Memory B cell (primary cell): ENCODE results near the gene LRRK1.
"Not testable (repeated sequence)": the region's sequence is repeated elsewhere in the genome, so short reads cannot be mapped to it uniquely, and the experiment has no call there.

ENCODE experiments used
- ATAC-seq: fragments of 150-1000 bp; cut with Tn5 transposase; 2 replicates; pipeline ENCODE4 v1.10.0; 2021; ENCODE audit warnings: low read depth, mild to moderate bottlenecking, moderate library complexity
- DNase-seq, 2 donors: peaks; one replicate each; pipeline ENCODE4 v3.0.0; 2022; ENCODE audit warnings: low spot score in 2 of 2
- H3K27ac Mint-ChIP-seq: one replicate; pipeline ENCODE4 v1.8.0; 2022; ENCODE audit warnings: mild to moderate bottlenecking, moderate library complexity, mixed read lengths
- H3K27me3 Mint-ChIP-seq: one replicate; pipeline ENCODE4 v1.8.0; 2022; ENCODE audit warnings: mixed read lengths
- H3K36me3 Mint-ChIP-seq: one replicate; pipeline ENCODE4 v1.8.0; 2022; ENCODE audit warnings: mild to moderate bottlenecking, mixed read lengths
- H3K4me1 Mint-ChIP-seq: one replicate; pipeline ENCODE4 v1.8.0; 2022; ENCODE audit warnings: mixed read lengths
- H3K4me3 Mint-ChIP-seq: one replicate; pipeline ENCODE4 v1.8.0; 2022; ENCODE audit warnings: mild to moderate bottlenecking, moderate library complexity, mixed read lengths
- H3K9me3 Mint-ChIP-seq: one replicate; pipeline ENCODE4 v1.8.0; 2022; ENCODE audit warnings: mixed read lengths

The LRRK1 gene

GRCh38 chr15:101086394-101087171 is 167.4 kb downstream of the LRRK1 start:
- Mint-ChIP-seq H3K9me3 (no peaks in the 10 kb centered on the region), H3K36me3 (no peaks in the 10 kb centered on the region), H3K4me1 (peaks cover 4% of the 10 kb centered on the region), H3K4me3 (no peak overlapping the region), H3K27me3 (no peaks in the 10 kb centered on the region), H3K27ac (no peak overlapping the region)
- DNase-seq (no peak), ATAC-seq (no peak)

- Mint-ChIP-seq H3K27me3 (no peaks in the 10 kb centered on the region), H3K36me3 (no peaks in the 10 kb centered on the region), H3K4me3 (no peak overlapping the region), H3K27ac (no peak overlapping the region), H3K9me3 (no peaks in the 10 kb centered on the region), H3K4me1 (peaks cover 4% of the 10 kb centered on the region)
- ATAC-seq (no peak), DNase-seq (no peak)
These were observed 168.1 kb downstream of the LRRK1 start for GRCh38 chr15:101087172-101087769.

GRCh38 chr15:101088271-101088670 is 169.1 kb downstream of the LRRK1 start:
- Mint-ChIP-seq H3K27ac (no peak overlapping the region), H3K27me3 (no peaks in the 10 kb centered on the region), H3K36me3 (no peaks in the 10 kb centered on the region), H3K9me3 (no peaks in the 10 kb centered on the region), H3K4me1 (peaks cover 4% of the 10 kb centered on the region), H3K4me3 (no peak overlapping the region)
- DNase-seq (no peak), ATAC-seq (no peak)

DNA sequence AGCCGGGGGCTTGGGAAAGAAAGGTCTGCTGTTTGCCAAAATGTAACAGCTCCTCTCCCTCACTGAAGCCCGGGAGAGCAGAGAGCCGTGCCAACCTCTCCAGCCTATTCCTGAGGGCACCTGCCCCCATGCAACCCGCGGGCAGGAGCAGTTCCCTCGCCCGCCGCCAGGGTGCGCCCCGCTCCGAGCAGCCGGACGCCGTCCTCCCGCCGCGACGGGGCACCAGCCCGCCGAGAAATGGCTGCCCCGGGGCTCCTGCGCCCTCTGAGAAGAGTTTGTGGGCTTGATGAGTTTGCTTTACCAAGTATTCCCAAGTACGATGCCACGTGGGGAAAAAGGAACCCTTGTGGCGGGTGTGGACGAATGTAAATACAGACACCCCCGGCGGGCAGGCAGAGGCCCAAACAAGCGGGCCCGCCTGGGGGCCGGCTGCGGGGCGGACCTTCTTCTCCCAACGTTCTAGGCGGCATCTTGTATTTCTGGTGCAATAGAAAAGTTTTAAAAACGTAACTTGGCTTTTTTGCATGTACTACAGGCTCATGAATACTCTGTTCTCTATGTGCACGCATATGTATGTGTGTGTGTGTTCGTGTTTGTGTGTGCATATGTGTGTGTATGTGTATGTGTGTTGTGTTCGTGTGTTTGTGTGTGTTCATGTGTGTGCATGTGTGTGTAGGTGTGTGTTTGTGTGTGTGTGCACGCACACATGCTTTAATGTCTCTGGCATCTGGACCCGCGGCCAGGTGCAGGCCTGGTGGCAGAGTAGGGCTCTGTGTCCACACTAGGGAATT is 169.8 kb downstream of the LRRK1 start:
- Mint-ChIP-seq H3K36me3 (no peaks in the 10 kb centered on the region), H3K27ac (no peak overlapping the region), H3K4me1 (peaks cover 4% of the 10 kb centered on the region), H3K27me3 (no peaks in the 10 kb centered on the region), H3K9me3 (no peaks in the 10 kb centered on the region), H3K4me3 (no peak overlapping the region)
- peak; percentile 97 for ATAC-seq
- peak; percentile 86 to 94 for DNase-seq

DNA sequence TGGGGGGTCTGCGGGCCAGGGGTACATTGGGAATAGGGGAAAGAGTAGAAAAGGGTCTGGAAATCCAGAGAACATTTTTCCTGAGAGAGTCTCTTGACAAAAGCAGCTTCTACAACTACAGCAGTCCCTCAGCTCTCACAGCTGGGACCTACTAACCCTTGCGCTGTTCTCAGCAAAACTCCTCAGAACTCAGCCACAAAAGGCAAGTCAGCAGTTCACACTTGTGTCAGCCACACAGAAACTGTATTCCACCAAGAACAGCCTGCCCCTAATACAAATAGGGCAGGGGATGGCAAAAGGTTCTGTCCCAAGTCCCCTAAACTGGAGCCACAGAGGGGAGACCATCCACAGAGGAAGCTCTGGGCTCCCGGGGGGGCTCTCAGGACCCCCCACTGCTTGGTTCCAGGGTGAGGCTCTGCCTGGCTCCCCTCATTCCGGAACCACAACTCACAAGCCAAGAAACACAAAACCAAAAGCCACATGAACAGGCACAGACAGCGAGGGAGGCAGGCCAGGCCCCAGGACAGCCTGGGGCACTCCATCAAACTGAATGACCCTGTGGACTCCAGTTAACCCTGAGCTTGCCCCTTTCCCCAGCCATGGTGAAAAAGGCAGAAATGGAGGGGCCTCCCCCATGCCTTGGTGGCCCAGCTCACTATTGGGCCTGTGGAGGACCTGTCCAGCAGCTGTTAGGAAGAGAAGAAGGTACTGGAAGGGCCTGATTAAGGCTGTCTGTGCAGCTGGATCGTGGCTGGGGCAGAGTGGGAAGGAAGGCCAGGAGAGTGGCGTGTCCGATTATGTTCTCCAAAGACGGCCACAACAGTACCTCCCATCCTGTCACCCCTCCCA is 170.6 kb downstream of the LRRK1 start:
- H3K4me3 Mint-ChIP-seq: no peak overlapping the region
- DNase-seq: no peak
- H3K27ac Mint-ChIP-seq: no peak overlapping the region
- ATAC-seq: no peak
- H3K4me1 Mint-ChIP-seq: peaks cover 4% of the 10 kb centered on the region
- H3K27me3 Mint-ChIP-seq: no peaks in the 10 kb centered on the region
- no peaks in the 10 kb centered on the region for H3K36me3 Mint-ChIP-seq
- no peaks in the 10 kb centered on the region for H3K9me3 Mint-ChIP-seq

- no peak overlapping the region for H3K4me3 Mint-ChIP-seq
- no peaks in the 10 kb centered on the region for H3K36me3 Mint-ChIP-seq
- no peaks in the 10 kb centered on the region for H3K27me3 Mint-ChIP-seq
- ATAC-seq (no peak), DNase-seq (no peak)
- H3K27ac Mint-ChIP-seq: no peak overlapping the region
- H3K9me3 Mint-ChIP-seq: no peaks in the 10 kb centered on the region
- peaks cover 4% of the 10 kb centered on the region for H3K4me1 Mint-ChIP-seq
These were observed 171.3 kb downstream of the LRRK1 start for GRCh38 chr15:101090428-101090790.

GRCh38 chr15:101091080-101092017 is 172.2 kb downstream of the LRRK1 start:
- Mint-ChIP-seq H3K9me3 (no peaks in the 10 kb centered on the region), H3K27me3 (no peaks in the 10 kb centered on the region), H3K36me3 (no peaks in the 10 kb centered on the region), H3K4me3 (no peak overlapping the region), H3K4me1 (peaks cover 4% of the 10 kb centered on the region), H3K27ac (no peak overlapping the region)
- DNase-seq (no peak), ATAC-seq (no peak)

DNA sequence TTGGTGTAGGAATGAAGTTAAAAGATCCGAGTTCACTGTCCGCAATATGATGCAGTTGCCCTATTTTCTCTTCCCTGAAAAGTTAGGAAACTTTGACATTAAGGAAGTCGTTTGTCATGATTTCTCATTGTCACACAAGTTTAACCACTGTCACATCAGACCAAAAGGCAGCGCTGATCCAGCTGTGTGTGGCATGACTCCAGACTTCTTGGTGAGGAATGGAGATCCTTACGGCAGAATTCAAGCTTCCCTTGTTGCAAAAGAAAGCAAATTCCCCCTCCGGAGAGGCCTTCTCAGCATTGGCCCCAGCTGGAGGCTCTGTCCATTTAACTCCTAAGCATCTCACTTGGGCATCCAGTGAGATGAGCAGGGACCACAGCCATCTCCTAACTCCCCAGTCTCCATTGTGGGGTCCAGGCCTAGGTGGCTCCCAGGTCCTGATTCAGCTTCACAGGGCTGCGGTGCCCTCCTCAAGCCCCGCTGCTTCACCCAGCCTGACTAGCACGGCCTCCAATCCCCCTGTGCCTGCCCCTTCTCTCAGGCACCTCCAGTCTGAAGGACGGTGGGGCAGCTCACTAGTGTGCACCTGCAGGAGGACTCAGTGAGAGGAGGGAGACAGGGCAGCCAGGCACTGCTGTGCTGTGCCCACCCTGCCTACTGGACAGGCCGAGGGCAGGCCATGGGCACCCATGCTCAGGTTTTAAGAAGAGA is 173.2 kb downstream of the LRRK1 start:
- ATAC-seq (no peak), DNase-seq (no peak)
- H3K4me3 Mint-ChIP-seq: no peak overlapping the region
- H3K9me3 Mint-ChIP-seq: no peaks in the 10 kb centered on the region
- peaks cover 2% of the 10 kb centered on the region for H3K27me3 Mint-ChIP-seq
- no peak overlapping the region for H3K27ac Mint-ChIP-seq
- no peaks in the 10 kb centered on the region for H3K36me3 Mint-ChIP-seq
- peaks cover 4% of the 10 kb centered on the region for H3K4me1 Mint-ChIP-seq

DNA sequence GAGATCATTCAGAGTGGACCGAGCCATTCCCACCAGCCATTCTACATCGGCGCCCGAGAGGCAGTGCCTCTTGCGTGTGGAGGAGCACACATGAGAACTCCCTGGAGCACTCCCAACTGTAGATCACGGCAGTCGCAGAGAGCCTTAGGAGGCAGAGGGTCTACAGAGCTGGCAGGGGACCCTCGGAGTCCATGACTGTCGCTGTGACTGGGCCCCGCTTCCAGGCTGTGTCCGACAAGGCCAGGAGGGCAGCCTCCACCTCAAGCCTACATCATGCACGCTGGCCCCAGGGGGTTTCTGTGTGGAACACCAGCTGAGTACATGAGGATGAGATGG is 173.7 kb downstream of the LRRK1 start:
- Mint-ChIP-seq H3K4me3 (no peak overlapping the region), H3K27me3 (peaks cover 2% of the 10 kb centered on the region), H3K4me1 (peaks cover 4% of the 10 kb centered on the region), H3K9me3 (no peaks in the 10 kb centered on the region), H3K36me3 (no peaks in the 10 kb centered on the region), H3K27ac (no peak overlapping the region)
- no peak for ATAC-seq
- DNase-seq: no peak

- Mint-ChIP-seq H3K4me1 (peaks cover 4% of the 10 kb centered on the region), H3K4me3 (no peak overlapping the region), H3K9me3 (no peaks in the 10 kb centered on the region), H3K36me3 (no peaks in the 10 kb centered on the region), H3K27ac (no peak overlapping the region), H3K27me3 (peaks cover 2% of the 10 kb centered on the region)
- no peak for DNase-seq
- no peak for ATAC-seq
These were observed 174.8 kb downstream of the LRRK1 start for GRCh38 chr15:101093958-101094357.

- H3K27ac Mint-ChIP-seq, H3K4me1 Mint-ChIP-seq, H3K9me3 Mint-ChIP-seq, H3K4me3 Mint-ChIP-seq, DNase-seq, H3K36me3 Mint-ChIP-seq, H3K27me3 Mint-ChIP-seq, ATAC-seq: not testable (repeated sequence)
These were observed 176.7 kb downstream of the LRRK1 start for GRCh38 chr15:101095796-101096406.

GRCh38 chr15:101097111-101097510 is 178.0 kb downstream of the LRRK1 start:
- Mint-ChIP-seq H3K36me3 (no peaks in the 10 kb centered on the region), H3K4me1 (no peaks in the 10 kb centered on the region), H3K27ac (no peak overlapping the region), H3K4me3 (no peak overlapping the region), H3K9me3 (peaks cover 1% of the 10 kb centered on the region), H3K27me3 (peaks cover 2% of the 10 kb centered on the region)
- DNase-seq (no peak), ATAC-seq (no peak)
